Stimulated activated CD4-positive, alpha-beta T cell treated with anti-CD3 and anti-CD28 coated beads, Interleukin-2, amount 100 ng/mL, for 4 hours (primary cell): ENCODE measurements around the gene GJA5.

ENCODE experiments used
- DNase-seq: peaks from one replicate; pipeline ENCODE4 v3.0.0-alpha.2; 2020; ENCODE audit warnings: low read depth

Gene GJA5

DNA sequence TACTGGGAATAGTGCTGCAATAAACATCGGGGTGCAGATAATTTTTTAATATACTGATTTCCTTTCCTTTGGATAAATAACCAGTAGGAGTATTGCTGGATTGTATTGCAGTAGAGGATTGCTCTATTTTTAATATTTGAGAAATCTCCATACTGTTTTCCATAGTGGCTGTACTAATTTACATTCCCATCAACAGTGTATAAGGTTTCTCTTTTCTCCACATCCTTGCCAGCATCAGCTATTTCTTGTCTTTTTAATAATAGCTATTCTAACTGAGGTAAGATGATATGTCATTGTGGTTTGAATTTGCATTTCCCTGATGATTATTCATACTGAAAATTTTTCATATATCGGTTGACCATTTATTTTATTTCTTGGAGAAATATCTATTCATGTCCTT, 31.1 kb downstream of the GJA5 start:
- no peak for DNase-seq

DNA sequence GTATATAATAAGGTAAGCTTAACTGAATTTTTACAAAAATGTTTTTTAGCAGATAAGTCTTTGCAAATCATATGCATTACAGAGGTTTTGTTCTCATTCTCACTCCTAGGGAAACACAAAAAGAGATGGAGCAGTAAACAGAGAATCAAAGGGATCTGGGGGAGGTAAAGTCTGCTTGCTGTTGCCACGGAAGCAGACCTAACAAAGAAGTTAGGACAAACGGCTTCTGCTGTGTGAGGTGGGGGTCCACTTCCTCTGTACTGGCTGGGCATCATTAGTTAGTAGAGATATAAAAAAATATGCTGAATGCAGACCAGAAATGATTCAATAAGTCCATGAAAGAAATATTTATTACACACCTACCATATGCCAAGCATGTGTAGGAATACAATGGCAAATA, 34.2 kb downstream of the GJA5 start:
- DNase-seq: no peak

DNA sequence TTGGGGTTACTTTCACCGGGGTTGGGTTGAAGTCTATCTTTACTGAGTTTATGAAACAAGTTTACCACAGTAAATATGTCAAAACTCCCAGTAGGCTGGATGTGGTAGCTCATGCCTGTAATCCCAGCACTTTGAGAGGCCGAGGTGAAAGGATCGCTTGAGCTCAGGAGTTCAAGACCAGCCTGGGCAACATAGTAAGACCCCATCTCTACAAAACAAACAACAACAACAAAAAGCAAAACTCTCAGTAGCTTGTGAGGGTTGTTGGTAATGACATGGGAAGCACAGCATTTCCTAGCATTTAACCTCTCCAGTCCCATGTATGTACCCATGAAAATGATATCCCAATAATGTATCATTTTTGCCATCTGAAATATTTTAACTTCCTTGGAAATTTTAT, 34.7 kb downstream of the GJA5 start:
- DNase-seq: no peak

DNA sequence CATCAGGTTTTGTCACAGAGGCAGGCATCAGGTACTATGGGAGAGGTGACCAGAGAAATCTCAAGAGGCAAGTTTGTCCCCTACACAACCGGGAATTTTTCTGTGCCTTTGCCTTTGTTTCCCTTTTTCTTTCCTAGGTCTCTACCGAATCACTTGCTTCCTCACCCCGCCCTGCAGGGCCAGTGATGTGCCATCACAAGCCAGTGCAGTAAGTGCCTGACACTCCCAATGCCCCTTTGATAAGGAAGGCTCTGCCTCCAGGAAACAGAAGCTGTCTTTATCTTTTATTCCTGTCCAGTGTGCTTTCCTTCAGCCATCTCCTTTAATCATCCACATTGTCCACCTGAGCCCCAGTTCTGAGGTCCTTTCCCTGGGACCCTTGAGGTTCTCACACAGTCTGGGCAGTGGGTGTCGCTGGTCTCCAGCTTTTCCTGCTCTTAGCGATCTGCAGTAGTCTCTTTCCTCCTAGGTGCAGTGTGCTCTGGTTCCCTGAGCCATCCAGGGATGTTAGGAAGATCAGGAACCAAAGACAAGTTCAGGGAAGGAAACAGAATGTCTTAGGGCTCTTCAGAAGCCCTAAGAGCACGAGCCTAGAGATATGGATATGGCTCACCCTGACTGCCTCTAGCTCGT, 36.6 kb downstream of the GJA5 start:
- DNase-seq: peak; percentile 2

DNA sequence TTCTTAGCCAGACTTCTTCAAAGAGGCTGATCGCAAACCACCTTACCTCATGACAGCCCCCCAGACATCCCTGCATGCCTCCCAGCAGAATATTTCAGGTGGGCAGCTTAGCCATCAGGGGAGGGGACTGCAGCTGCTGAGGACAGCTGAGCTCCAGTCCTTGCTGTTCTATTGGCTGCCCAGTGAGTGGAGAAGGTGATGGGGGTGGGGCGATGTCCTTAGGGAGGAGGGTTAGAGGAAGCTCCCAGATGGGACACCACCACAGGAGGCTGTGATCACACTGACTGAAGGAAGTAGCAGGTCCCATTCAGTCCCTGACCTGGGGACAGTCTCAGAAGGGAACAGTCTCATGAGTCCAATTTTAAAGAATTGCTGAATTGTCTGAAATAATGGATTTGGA, 38.3 kb downstream of the GJA5 start:
- DNase-seq: no peak

DNA sequence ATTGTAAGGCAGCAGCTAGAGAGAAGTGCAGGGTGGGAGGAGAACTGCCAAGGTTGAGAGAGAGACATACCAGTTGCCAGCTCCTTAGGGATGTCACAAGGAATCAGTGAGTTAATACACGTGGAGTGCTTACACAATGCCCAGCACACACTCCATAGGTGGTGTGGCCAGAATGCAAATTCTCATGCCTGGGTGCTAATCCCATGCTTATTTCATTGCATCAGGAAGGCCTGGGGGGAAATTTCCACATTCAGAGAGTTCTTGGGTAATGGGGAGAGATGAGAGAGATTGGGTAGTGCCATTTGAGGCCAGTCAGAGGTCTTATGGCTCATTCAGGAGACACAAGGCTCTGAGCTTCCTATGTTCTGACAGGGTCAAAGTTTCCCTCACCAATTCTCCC, 38.7 kb downstream of the GJA5 start:
- no peak for DNase-seq

DNA sequence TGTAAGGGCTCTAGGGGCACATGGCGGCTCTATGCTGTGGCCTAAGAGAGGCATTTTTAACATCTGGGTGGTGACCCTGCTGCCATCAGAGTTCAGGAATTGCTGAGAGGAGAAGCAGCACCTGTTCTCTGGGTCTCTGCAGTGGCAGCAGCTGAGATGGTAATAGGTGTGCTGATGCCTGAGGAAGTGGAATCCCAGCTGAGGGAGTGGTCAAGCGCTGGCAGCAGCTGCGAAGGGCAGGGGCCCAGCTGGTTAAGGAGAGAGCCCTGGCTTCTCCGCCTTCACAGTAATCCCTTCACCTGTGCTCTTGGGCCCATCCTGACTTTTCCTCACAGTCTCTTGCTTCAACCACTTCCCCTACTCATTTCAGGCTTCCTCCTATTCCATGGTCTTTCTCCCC, 39.8 kb downstream of the GJA5 start:
- DNase-seq: no peak

DNA sequence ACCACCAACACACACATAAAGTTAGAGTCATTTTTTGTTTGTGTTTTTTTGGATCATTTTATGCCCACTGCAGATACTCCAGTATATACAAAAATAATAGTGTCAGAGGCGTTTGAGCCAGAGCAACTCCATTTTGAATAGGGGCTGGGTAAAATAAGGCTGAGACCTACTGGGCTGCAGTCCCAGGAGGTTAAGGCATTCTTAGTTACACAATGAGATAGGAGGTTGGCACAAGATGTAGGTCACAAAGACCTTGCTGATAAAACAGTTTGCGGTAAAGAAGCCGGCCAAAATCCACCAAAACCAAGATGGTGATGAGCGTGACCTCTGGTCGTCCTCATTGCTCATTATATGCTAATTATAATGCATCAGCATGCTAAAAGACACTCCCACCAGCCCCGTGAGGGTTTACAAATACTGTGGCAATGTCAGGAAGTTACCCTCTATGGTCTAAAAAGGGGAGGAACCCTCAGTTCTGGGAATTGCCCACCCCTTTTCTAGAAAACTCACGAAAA, 40.6 kb downstream of the GJA5 start:
- DNase-seq: no peak

DNA sequence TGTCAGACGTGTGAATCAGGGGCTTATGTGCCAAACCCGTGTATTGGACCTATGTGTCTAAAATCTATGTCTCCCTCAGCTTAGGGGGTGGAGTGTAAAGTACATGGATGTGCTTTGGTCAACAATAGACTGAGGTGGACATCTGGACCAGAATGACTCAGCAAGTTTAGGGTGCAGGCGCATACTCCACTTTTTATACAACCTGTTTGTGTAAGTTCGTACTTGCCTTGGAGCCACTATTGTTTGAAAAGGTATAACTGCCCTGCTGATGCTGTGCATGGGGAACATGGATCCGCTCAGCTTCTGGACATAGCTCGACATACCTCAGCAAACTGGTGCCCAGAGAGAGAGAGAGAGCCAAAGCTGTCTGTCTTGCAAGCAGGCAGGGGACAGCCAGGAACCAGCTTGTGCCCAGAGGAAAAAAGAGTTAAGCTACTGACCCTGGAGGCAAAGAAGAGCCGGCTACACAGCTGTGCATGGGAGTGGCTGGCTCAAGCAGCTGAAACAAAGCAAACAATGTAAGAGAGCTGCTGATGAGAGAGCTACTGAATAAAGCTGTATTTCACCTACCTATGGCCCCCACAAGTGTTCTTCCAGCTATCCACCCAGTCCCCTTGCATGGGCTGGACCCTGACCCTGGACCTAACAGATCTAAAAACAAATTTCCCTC, 41.2 kb downstream of the GJA5 start:
- DNase-seq: no peak

DNA sequence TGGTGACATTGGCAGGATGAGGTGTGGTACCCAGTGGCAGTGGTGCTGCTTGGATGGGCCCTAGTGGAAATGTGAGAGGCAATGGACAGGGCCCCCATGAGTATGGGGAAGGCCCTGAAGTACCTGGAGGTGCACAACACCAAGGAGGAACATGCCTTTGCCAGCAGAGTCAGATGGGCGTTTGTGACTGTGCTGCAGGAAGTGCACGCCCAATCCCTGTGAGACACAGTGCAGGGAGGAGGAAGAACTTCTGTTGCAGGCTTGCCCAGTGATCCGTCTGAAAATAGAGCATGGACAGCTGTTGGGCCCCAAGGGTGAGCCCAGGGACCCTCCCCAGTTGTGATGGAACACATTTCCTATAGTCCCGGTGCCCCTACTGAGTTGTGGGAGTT, 42.7 kb downstream of the GJA5 start:
- DNase-seq: no peak

DNA sequence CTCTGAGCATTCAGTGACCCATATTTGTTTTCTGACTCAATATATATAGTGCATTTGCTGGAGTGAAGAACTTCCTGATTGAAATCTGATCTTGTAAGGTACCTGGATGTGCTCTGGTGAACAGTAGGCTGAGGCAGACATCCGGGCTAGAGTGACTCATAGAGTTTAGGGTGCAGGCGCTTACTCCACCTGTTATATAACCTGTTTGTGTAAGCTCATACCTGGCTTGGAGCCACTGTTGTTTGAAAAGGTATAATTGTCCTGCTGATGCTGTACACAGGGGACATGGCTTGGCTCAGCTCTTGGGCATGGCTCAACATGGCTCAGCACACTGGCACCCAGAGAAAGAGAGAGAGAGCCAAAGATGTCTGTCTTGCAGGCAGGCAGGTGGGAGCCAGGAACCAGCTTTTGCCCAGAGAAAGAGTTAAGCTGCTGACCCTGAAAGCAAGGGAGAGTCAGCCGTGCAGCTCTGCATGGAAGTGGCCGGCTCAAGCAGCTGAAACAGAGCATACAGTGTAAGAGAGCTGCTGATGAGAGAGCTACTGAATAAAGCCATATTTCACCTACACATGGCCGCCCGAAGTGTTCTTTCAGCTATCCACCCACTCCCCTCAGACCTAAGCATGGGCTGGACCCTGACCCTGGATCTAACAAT, 43.2 kb downstream of the GJA5 start:
- no peak for DNase-seq

DNA sequence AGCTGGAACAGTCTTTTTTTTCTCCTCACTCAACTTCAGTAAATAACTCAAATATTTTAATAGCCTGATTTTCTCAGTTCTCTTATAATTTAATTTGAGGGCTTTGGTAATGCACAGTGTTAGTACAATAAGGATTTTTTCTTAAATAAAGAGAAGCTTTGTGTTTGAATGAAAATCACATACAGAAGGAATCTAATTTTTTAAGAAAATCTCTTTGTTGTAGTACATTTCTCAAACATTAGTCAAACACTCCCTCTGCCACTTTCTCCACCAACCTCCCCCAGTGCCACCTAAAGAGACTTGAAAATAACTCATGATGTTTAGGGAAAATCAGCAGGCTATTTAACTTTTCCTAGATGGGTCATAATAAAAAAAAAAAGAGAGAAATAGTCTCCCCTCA, 47.8 kb downstream of the GJA5 start:
- no peak for DNase-seq
